ENCODE data around the gene VGF.
"Not testable (repeated sequence)": the region's sequence is repeated elsewhere in the genome, so short reads cannot be mapped to it uniquely, and the experiment has no call there.

Gene VGF

DNA sequence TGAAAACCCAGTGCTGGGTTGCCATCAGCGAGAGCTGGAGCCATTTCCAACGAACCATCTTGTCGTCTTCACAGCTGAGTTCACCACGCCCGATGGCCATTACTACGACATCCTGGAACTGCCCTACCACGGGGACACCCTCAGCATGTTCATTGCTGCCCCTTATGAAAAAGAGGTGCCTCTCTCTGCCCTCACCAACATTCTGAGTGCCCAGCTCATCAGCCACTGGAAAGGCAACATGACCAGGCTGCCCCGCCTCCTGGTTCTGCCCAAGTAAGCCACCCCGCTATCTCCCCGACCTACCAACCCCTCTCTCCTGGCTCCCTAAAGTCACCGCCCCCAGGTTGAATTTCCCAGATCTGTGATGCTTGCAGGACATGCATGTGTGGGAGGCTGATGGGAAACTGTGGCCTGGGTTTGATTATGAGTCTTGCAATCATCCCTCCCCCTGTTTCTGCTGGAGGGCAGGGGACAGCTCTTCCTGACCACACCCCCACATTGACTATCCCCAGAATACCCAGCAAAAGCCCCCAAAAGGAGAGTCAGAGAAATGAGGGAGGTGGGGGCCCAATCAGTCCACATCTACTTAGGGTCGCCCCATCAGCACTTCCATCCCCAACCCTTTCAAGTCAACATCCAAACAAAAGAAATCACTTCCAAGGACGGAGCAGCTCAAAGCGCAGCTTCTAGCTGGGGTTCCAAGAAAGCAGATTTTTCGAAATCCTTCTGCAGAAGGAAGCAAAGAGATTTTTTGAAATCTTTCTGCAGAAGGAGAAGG lies 31.6 kb downstream of the VGF start:
- no peak for DNase-seq

DNA sequence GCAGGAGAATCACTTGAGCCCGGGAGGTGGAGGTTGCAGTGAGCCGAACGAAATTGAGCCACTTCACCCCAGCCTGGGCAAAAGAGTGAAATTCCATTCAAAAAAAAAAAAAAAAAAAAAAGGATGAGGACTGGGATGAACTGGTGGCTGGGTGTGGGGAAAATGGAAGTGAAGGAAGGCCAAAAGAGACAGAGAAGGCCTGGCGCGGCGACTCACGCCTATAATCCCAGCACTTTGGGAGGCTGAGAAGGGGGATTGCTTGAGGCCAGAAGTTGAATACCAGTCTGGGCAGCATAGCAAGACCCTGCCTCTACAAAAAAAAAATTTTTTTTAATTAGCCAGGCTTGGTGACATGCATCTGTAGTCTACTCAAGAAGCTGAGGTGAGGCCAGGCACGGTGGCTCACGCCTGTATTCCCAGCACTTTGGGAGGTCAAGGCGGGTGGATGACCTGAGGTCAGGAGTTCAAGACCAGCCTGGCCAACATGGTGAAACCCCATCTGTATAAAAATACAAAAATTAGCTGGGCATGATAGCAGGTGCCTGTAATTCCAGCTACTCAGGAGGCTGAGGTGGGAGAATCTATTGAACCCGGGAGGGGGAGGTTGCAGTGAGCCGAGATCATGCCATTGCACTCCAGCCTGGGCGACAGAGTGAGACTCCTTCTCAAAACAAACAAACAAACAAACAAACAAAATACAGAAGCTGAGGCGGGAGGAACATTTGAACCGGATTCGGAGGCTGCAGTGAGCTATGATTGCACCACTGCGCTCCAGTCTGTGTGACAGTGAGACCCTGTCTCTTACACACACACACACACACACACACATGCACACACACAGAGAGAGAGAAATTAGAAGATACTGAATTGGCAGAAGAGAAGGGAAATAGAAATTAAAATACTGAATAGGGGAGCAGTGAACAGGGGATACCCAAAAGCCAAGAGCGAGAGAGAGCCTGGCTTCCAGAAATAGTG lies 32.5 kb downstream of the VGF start:
- DNase-seq = not testable (repeated sequence)

DNA sequence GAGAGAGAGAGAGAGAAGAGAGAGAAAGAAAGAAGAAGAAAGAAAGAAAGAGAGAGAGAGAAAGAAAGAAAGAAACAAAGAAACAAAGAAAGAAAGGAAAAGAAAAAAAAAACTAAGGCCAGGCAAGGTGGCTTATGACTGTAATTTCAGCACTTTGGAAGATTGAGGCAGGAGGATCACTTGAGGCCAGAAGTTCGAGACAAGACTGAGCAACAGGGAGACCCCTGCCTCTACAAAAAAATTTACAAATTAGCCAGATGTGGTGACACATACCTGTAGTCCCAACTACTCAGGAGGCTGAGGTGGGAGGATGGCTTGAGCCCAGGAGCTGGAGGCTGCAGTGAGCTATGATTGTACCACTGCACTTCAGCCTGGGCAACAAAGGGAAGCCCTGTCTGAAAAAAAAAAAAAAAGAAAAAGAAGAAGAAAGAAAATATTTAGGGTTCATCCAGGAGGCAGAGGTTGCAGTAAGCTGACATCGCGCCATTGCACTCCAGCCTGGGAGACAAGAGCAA lies 35.7 kb downstream of the VGF start:
- DNase-seq = no peak

DNA sequence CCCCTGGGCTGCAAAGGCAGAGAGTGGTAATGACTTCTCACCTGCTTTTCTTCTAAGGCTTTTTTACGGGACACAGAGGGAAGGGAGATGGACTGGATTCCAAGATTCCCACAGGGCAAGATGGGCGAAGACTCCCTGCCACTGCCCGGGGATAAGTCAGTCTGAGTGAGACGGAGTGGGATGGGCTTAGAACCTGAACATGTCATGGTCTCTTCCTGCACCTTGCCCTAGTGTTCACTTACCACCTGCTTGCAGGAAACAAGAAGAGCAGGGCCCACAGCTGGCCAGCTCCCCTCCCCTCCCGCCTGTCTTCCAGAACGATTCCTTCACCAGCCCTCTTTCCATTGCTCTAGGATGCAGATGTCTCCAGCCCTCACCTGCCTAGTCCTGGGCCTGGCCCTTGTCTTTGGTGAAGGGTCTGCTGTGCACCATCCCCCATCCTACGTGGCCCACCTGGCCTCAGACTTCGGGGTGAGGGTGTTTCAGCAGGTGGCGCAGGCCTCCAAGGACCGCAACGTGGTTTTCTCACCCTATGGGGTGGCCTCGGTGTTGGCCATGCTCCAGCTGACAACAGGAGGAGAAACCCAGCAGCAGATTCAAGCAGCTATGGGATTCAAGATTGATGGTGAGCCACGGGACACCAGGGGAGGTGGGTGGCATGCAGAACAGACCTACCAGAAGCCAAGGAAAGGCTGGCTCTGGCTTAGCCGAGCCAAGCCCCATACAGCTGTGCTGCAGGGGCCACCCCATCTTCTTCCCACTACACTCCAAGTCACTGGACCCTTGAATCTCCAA lies 37.1 kb downstream of the VGF start:
- DNase-seq = no peak

DNA sequence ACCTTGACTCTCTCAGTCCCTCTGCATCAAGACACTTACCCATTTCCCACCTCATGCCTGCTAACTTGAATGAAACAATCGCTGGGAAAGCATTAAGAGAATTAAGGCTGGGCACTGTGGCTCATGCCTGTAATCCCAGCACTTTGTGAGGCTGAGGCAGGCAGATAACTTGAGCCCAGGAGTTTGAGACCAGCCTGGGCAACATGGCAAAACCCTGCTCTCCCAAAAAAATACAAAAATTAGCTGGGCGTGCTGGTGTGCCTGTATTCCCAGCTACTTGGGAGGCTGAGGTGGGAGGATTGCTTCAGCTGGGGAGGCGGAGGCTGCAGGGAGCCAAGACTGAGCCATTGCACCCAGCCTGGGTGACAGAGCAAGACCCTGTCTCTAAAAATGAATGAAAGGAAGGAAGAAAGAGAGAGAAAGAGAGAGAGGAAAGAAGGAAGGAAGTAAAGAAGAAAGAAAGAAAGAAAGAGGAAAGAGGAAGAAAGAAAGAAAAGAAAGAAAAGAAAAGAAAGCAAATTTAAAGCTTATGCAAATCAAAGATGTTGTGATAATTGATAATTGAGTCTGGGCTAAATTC lies 37.8 kb downstream of the VGF start:
- DNase-seq = no peak

DNA sequence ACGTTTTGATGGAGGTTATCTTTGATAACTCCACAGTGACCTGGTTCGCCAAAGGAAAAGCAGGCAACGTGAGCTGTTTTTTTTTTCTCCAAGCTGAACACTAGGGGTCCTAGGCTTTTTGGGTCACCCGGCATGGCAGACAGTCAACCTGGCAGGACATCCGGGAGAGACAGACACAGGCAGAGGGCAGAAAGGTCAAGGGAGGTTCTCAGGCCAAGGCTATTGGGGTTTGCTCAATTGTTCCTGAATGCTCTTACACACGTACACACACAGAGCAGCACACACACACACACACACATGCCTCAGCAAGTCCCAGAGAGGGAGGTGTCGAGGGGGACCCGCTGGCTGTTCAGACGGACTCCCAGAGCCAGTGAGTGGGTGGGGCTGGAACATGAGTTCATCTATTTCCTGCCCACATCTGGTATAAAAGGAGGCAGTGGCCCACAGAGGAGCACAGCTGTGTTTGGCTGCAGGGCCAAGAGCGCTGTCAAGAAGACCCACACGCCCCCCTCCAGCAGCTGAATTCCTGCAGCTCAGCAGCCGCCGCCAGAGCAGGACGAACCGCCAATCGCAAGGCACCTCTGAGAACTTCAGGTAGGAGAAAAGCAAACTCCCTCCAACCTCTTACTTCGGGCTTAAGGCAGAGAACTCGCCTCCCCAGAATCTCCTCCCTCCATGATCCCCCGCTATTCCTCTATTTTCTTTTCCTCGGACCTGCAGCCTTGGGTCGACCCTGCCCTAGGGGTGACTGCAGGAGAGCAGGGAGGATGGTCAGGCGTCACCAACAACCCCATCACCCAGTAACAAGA lies 38.5 kb downstream of the VGF start, which contains the start of gene SERPINE1:
Gene SERPINE1, plus strand, starts transcription at position 454 of the 809 bp plus-strand sequence. CDS start 1,290 bp downstream, outside the sequence.
- DNase-seq = no peak

DNA sequence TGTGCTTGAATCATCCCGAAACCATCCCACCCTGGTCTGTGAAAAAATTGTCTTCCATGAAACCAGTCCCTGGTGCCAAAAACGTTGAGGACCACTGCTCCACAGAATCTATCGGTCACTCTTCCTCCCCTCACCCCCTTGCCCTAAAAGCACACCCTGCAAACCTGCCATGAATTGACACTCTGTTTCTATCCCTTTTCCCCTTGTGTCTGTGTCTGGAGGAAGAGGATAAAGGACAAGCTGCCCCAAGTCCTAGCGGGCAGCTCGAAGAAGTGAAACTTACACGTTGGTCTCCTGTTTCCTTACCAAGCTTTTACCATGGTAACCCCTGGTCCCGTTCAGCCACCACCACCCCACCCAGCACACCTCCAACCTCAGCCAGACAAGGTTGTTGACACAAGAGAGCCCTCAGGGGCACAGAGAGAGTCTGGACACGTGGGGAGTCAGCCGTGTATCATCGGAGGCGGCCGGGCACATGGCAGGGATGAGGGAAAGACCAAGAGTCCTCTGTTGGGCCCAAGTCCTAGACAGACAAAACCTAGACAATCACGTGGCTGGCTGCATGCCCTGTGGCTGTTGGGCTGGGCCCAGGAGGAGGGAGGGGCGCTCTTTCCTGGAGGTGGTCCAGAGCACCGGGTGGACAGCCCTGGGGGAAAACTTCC lies 39.2 kb downstream of the VGF start:
- DNase-seq = no peak

DNA sequence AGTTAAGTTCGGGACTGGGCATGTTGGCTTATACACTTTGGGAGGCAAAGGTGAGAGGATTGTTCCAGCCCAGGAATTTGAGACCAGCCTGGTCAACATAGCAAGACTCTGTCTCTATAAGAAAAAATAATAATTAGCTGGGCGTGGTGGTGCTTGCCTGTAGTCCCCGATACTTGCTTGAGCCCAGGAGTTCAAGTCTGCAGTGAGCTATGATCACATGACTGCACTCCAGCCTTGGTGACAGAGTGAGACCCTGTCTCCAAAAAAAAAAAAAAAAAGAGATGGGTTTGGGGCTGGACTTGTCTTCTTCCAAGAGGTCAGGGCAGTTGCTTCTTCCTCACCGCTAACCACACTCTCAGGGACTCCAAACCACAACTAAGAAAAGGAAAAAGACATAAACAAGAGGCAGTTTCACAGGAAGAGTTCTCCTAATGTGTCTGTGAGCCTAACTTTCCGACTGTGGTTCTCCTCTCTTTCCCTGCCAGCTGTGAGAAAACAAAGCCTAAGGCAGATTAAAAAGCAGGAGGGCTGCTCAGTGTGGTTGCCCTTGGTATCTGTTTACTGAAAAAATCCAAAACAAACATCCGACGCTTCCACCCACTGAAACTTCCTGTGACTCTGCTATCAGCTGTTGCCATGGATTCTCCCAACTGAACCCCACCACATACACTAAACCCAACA lies 40.9 kb downstream of the VGF start:
- no peak for DNase-seq

DNA sequence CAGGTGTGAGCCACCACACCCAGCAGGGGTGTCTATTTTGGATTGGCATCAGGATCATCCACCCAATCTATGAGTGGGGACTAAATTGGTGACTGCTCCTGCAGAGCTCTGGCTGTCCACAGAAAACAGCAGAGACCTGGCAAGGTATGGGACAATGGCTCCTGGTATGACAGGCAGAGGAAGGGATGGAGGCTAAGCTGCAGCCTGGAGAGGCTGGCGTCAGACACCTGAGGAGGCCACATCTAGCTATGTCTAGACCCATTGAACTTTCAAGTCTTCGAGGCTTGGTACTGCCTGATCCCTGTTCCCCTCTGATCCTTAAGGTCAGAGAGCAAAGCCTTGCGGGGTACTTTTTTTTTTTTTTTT lies 41.7 kb downstream of the VGF start:
- DNase-seq = no peak

DNA sequence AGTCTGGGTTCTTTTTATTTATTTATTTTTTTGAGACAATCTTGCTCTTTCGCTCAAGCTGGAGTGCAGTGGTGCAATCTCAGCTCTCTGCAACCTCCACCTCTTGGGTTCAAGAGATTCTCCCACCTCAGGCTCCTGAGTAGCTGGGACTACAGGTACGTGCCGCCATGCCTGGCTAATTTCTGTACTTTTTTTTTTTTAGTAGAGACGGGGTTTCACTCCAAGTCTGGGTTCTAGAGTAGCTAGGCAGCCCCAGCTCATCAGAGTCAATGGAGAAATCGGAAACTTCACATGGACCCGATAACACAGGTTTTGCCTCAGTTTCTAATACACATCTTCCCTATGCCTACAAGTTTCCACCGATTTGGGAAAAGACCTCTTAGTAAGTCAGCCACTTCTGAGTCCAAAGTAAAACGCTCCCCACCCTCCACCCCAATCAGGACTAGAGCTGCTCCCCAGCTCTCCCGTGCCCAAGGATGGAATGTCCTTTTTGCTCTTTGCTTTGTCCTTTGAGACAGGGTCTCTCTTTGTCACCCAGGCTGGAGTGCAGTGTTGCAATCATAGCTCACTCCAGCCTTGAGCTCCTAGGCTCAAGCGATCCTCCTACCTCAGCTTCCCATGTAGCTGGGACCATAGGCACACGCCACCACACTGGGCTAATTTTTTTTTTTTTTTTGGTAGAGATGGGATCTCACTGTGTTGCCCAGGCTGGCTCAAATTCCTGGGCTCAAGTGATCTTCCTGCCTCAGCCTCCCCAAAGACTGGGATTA lies 42.3 kb downstream of the VGF start:
- DNase-seq = no peak

DNA sequence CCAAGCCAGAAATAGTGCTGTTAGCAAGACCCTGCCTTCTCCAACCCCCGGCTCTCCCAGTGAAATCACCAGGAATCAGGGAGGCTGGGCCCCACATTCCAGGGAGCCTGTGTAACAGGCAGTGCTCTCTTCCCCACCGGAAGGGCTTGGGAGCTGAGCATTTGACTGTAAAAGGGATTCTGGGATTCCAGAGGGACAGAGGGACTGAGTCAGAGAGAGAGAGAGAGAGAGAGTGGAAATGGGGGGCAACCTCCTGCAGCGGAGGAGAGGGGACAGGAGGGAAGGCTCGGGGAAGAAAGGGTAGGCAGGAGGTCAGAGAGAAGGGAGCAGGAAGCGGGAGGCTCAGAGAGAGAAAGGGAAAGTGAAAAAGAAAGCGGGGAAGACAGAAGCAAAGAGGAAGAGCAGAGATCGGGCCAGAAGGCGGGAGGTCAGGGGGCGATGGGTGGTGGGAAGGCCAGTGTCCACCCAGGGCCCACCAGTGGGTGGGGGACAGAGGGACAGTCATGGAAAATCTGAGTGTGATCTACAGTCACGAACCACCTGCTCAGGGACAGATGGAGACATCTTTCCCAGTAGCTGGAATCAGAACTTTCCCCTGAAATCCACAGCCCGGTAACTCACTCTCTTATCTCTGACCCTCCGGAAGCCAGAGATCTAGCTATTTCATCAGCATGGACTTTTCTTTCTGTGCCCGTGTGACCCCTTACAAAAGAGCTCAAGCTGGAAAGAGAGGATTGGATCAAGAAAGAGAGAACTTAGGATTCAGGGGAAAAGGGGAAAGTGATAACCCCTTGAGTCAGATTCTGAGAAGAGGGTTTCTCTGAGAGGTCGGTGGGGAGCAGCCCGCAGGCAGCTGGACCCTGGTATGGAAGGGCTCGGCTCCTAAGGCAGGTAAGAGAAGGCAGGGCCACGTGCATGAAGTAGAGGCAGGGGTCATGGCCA lies 43.1 kb downstream of the VGF start:
- no peak for DNase-seq

DNA sequence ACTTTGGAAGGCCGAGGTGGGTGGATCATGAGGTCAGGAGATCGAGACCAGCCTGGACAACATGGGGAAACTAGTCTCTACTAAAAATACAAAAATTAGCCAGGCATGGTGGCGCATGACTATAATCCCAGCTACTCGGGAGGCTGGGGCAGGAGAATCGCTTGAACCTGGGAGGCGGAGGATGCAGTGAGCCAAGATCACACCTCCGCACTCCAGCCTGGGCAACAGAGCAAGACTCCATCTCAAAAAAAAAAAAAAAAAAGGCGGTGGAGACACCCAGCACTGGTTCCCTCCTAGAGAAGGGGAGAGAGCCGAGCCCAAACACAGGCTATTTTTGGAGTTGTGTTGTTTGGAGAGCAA lies 43.8 kb downstream of the VGF start:
- DNase-seq = not testable (repeated sequence)

DNA sequence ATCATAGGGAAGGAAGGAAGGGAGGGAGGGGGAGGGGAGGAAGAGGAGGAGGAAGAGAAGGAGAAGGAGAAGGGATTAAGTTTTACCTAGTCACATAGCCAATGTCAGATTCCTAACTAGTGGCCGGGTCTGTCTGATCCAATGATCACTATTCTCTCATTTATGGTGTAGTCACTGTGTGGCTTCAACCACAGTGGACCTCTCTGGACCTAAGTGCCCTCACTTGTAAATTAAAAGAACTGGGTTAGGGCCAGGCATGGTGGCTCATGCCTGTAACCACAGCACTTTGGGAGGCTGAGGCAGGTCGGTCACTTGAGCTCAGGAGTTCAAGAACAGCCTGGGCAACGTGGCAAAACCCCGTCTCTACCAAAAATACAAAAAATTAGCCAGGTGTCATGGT lies 45.1 kb downstream of the VGF start:
- no peak for DNase-seq

DNA sequence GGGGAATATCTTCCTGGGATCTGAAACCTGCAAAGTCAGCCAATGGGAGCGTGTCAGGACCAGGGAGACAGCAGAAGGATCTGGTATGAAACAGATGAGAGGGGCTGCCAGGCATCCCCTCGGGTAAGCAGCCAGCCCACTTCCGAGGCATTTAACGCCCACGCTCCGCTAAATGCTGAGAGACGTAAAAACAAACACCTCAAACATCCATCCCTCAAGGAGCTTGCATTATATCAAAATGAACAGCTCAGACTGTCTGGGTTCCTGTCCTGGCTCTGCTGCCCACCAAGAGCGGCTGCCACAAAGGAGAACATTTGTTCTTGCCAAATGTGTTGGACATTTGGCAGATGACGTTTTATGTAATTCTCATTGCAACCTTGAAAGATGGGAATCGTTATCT lies 45.5 kb downstream of the VGF start:
- no peak for DNase-seq

DNA sequence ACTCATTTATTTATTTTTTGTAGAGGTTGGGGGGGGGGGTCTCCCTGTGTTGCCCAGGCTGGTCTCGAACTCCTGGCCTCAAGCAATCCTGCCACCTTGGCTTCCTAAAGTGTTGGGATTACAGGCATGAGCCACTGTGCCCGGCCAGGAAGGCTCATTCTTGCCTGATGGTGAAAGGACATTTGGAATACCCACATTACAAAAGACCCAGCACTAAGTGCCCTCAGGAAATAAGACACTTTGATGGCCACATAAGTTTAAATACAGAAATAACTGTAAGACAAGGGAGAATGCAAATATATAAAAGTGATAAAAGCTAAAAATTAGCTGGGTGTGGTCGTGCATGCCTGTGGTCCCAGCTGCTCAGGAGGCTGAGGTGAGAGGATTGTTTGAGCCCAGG lies 46.5 kb downstream of the VGF start:
- no peak for DNase-seq

DNA sequence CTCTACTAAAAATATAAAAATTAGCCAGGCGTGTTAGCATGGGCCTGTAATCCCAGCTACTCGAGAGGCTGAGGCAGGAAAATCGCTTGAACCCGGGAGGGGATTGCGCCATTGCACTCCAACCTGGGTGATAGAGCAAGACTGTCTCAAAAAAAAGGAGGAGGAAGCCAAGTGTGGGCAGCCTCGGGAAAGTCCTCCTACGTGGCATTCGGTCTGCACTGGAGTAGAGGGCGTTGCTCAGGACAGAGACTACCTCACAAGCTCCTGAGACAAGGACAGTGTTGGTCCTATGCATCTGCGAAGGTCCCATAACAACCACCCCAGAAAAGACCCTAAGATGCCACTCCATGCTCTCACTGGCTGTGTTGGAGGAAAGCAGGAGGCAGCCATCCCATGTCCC lies 48.5 kb downstream of the VGF start:
- no peak for DNase-seq

DNA sequence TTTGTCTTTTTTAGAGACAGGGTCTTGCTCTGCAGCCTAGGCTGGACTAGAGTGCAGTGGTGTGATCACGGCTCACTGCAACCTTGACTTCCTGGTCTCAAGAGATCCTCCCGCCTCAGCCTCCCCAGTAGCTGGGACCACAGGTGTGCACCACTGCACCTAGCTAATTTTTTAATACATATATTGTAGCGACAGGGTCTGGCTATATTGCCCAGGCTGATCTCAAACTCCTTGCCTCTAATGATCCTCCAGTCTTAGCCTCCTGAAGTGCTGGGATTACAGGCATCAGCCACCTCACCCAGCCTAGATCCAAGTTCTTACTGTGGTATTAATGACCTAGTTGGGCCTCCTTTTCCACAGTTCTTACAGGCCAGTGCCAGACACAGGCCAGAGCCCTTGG lies 50.2 kb downstream of the VGF start:
- no peak for DNase-seq

DNA sequence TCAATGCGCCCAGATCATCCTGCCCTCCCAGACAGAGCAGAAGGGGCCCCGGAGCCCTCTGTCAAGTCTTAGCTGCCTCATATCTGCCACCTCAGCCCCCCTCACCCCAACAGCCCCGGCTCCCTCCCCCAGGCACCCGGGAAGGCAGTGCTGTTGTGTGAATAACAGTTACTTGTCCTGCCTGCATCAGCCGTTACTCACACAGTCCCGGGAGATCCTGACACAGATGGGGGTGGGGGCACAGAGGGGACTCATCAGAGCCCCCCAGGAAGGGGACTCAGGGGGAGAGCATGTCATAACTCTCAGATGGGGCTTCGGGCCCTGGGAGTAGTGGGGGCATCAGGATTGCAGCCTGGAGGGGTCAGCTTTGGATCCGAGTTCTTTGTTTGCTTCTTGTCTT lies 50.9 kb downstream of the VGF start:
- no peak for DNase-seq

DNA sequence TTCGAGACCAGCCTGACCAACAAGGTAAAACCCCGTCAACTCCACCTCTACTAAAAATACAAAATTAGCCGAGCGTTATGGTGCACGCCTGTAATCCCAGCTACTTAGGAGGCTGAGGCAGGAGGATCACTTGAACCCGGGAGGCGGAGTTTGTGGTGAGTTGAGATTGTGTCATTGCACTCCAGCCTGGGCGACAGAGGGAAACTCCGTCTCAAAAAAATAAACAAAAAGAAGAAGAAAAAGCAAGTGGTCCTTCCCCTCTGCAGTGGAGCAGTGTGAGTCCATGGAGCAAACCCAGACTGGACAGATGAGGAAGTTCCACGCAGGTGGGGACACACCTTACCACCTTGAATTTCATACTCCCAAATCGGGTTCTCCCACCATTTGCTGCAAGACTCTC lies 51.5 kb downstream of the VGF start:
- DNase-seq = no peak
